GM19324 (cell line): ENCODE measurements around the gene MAML2.
A peak's percentile ranks its signal among the peaks of the same experiment; 100 is the strongest.

ENCODE experiments used
- ATAC-seq: cut with Tn5 transposase; IDR thresholded peaks from one replicate; pipeline ENCODE4 v1.9.1; 2021; ENCODE audit warnings: mild to moderate bottlenecking, moderate library complexity; ENCODE audit not compliant: unreplicated experiment, low FRiP score

The MAML2 gene

DNA sequence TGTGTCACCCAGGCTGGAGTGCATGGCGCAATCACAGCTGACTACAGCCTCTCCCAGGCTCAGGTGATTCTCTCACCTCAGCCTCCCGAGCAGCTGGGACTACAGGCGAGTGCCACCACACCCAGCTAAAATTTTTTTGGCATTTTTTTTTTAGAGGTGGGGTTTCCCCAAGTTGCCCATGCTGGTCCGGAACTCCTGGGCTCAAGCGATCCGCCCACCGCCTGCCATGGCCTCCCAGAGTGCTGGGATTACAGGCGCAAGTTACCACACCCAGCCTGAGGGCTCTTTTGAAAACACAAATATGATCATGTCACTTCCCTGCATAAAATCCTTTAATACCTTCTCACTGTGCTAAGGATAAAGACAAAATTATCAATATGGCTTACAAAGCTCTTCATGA lies 88.1 kb downstream of the MAML2 start:
- no peak for ATAC-seq

DNA sequence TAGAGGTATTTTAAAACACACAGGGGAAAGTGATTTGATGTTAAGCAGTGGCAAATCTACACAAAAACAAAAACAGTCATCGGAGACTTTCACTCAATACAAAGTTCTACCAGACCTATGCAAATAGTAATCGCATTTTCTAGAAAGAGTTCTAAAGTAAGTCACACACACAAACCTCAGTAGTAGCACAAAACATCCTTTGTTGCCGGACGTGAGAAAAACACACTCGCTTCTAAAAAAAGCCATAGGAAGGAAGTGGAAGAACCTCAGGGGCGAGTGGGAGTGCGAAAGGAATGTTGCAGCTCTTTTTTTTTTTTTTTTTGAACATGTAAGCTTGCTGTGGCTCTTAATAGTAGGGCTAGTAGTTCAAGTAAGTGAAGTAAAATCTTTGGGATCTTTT lies 88.9 kb downstream of the MAML2 start:
- ATAC-seq, result peak; percentile 67

DNA sequence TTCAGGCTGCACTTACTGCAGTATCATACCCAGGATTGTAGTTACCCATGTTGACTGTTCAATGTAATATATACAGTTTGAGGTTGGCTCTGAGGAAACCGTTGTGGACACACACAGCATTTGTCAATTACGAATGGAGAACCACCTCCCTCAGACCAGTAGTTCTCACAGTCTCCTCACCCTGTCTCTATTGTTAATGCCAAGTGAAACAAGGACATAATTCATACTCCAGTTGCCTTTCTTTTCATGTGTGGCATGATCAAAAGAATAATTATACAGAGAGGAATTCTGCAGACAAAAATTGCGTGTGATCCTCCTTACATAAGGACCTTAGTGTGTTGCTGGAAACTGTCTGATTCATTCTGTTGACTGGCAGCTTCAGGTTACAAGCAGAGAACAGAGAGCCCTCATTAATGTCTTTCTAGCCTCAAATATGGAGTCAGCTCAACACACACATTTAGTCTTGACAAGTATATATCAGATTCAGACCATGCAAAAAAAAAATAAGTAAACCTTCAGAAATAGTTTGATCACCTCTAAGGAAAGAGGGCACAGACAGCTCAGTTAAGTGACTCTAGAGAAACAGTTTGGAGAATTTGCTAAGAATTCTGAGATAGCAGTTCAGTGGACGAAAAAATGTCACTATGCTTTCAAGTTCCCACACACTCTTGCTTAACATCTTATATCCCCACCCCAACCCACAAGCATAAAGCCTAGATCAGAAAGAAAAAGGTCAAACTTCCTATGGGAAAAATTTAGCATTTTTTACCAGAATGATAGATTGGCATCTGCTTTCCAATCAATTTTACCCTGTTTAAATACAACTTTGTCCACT lies 96.1 kb downstream of the MAML2 start:
- no peak for ATAC-seq

DNA sequence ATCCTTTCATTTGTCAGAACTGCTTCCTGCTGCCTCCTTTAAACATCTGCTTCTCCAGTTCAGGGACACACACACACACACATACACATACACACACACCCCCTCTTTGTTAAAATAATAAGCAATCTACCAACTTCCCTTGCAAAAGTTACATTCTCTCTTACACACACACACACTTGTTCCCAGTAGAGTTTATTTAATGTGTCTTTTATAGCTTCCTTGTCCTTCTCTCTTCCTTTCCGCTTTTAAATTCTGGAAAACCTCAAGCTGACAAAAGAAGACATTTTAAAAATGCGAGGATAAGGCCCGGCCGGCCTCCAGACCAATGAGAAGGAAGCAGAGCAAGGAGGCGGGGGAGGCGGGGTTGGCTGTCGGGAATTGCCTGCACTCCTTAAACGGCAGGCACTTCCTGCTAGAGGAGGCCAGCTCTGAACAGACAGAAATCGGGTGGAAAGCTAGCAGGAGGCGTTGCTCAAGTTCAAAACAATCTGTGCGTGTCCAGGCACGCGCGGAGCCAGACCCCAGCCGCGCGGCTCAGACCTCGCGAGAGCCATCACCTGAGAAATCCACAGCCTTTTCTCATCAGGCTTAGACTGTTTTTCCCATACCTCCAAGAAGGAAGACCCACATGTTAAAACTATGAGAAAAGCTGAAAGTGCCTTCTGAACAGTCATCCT lies 99.9 kb downstream of the MAML2 start:
- peak; percentile 91 for ATAC-seq

DNA sequence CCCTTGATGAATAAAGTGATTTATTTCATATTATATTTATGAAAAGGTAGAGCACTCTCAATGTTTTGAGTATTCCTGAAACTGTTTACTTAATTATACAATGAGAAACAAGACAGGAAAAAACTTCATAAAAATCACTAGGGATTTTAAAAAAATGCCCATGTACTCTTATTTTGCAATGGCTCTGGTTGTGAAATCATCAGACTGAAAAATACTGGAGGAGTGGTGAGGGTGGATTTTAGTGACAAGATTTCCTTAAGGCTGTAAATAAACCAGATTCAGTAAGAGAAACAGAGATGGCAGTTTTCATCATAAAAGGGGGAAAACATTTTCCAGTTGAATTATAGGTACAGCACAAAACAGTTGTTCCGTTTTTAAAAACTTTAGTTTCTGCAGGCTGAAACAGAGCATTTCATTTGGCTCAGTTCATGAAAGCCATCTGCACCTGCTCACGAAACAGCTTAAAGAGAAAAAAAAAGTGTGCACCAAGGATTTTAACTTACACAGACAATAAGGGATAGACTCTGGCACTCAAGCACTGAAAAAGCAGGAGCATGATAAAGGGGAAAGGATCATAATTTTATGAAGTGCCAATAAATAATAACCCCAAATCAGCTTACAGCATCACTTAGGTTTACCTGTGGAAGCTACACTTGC lies 100.7 kb downstream of the MAML2 start:
- no peak for ATAC-seq

DNA sequence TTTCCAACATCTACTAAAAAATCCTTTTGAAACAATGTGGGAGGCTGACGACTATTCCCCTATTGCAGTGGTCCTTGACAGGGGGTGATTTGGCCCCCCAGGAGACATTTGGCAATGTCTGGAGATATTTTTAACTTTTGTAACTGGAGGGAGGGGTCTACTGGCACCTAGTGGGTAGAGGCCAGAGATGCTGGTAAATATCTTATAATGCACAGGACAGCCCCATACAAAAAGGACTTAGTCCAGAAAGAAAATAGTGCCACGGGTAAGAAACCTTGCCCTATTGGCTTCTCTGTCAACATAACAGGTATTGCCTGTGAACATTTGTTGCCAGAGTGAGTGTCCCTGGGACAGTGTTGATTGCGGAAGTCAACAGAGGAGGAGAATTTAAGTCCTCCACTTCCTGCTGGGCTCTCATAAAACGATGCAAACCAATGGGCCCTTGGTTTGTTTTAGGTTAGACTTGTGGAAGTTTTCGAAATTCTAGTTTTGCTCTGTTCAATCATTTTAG lies 101.6 kb downstream of the MAML2 start:
- ATAC-seq, result no peak

DNA sequence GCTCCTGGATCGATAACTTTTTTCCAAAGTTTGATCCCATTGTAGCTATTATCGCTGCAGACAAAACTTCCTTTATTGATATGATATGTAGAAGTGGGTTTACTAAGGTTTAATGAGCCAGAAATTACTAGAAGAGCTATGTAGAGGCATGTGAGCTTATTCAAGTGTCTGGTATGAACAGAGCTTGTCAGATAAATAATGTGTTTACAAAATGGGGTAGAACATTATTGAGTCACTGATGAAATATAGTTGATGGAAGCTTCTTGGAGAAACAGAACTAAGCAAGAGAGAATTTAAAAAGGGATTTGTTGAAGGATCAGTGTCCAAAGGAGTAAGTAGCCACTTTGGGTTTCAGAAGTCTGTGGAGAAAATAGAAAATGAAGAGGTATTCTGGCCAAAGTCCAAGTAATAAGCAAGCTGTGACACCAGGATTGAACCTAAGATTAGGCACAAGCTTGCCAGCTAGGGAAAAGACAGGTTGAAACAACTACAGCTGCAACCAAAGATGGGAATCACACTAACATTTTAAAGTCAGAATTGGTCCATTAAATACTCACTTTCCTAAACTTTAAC lies 104.3 kb downstream of the MAML2 start:
- no peak for ATAC-seq

DNA sequence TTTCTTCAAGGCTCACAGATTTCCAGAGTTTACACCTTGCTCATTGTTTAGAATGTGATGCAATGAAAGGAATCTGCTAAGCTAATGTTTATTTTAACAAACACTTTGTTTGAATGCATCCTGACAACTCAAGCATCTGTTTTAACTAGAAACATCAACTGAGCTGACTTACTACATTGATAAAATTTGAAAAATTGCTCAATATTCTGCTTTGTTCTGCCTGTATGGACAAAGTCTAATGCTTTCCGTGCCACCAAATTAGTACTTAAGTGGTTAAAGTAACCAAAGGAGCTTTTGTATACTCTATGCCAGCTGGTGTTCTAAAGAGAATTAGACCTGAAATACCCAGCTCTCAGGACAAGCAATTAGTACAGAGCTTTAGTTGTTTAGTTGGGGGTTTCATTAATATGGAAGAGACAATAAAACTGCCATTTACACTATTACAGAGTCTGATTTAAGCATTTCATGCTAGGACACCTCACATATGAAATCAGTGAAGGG lies 105.2 kb downstream of the MAML2 start:
- no peak for ATAC-seq

DNA sequence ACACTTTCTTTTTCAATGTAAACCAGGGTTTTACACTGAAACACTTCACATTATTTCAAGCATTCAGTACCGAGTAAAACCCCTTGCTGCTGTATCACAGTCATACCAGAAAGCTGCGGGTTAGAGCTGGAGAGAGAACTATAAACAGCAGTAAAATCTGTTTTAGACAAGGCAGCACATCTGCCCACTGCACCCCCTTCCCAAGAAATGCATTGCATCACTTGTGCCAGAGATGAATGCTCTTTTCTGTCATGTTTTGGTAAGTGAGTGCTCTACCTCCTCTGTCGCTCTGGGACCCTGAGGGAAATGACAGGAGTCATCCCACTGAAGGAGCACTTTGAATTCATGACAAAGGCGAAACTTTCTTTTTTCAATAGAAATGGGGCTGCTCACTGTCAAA lies 107.2 kb downstream of the MAML2 start:
- ATAC-seq, result no peak

DNA sequence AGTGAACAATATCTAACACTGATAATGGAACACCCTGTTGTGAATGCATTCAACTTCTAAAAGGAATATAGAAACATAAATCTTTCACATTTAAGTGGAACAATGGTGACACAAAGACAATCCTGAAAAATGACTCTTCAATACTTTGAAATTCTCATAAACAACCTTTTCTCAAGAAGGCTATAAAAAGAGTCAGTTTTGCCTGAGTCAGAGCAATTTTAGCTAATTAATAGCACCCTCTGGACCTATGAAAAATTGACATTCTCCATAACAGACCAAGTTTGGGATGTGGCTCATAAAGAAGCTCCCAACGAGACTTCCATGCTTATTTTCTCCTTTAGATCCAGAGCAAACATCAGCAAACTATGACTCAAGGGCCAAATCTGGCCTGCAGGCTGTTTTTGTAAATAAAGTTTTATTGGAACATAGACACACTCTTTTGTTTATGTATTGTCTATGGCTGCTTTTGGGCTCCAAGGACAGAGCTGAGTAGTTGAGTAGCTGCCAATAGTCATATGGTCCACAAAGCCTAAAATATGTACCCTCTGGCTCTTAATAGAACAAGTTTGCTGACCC lies 108.0 kb downstream of the MAML2 start:
- no peak for ATAC-seq

DNA sequence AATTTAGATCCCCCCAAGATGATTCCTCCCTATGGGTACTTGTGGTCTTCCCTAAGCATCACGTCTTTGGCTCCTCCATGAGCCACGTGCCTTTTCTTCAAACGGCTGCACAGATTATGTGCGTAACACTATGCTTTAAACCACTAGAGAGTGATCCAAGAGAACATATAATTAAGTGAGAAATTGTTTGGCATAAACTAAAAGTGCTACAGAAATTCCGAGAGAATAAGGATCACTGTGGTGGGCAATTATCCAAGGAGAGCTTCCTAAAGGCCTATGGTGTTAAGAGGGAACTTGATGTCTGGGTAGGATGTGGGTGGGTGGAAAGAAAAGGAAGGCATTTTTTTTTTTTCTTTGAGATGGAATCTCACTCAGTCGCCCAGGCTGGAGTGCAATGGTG lies 110.9 kb downstream of the MAML2 start:
- ATAC-seq, result no peak

DNA sequence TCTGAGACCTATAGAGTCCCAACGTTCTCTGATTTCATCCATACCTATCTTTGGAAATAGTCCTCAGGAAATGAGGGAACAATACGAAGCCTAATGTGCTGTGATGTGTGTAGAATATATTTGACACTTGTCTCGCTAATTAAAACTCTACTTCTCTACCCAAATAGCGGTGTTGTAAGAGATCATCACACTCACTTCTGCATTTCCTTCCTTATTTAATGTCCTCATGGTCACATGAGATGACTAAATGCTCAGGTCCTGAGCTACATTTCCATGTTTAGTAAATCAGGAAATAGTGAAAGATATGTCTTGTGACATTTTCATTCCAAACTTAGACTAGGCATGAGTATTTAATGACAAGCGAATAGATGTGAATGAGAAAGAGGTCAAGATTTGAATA lies 112.3 kb downstream of the MAML2 start:
- no peak for ATAC-seq

DNA sequence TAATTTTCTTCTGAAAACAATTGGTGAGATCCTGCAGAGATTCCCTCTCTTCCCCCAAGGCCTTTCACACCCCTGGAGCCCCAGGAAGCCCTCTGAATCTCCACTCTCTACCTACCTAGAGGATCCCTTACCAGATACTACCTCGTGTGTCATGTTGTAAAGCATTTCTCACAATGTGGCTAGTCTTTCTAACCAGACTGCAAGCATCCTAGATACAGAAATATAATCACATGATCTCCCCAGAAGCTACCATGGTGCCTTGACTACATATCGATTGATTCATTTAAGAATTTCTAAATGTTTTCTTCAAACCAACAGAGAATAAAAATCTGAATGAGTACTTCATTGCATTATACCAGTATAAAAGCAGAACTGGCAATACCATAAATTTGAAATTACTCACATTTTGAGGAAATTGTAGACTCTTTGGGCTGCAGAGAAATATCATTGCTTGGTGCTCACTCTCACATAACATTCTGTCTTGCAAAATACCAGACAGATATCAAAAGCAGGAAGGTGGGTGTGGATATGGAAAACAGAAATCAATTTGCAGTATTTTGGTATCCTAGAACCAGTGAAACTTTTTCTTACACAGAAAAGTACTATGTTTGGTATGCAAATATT lies 113.5 kb downstream of the MAML2 start:
- ATAC-seq, result no peak

DNA sequence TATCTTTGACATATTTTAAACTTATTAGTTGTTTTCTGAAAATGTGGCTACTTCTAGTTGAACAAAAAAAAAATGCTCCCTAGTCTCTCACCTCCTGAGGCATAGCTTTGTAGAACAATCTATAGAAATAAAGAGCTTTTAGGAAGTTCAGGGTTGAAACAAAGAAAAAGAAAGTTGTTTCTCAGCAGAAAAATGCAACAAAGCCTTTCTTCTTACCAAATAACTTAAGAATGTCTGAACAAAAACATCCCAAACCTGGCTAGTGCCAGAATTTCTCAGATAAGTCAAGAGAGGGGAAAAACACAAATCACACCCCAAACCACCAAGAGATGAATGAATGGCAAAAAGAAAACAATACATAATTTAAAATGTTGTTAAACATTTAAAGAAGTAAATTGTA lies 114.1 kb downstream of the MAML2 start:
- ATAC-seq, result no peak

DNA sequence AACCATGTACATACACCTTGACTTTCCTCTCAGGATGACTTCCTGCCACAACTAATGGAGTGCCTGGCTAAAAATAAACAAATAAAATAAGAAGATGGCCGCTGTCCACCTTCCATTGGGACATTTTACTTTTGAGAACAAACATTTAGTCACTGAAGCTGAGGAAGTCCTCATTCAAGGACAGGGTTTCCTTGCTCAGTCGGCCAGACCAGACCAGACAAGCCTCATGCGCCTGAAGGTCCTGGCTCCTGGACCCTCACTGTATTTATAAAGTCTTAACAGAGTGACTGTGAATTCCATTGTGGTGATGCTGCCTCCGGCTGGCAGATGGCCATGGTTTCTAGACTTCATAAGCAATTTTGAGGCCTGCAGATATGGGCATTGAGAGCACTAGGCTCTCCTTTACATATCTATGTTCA lies 114.5 kb downstream of the MAML2 start:
- no peak for ATAC-seq

DNA sequence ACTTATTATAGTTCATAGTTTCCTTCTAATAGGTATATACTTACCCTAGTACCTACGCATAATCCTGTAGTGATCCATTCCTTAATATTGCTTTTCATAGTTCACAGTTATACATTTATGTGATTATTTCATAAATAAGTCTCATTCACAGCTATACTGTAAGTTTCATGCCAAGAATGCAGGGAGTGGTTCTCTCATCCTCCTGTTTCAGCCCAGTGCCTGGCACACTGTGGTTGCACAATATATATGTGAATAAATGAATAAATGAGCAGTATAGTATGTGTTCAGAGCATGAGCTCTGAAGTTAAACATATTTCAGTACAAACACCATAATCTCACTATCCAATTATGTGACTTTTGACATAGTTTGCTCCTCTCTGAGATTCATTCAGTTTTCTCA lies 115.8 kb downstream of the MAML2 start:
- no peak for ATAC-seq

DNA sequence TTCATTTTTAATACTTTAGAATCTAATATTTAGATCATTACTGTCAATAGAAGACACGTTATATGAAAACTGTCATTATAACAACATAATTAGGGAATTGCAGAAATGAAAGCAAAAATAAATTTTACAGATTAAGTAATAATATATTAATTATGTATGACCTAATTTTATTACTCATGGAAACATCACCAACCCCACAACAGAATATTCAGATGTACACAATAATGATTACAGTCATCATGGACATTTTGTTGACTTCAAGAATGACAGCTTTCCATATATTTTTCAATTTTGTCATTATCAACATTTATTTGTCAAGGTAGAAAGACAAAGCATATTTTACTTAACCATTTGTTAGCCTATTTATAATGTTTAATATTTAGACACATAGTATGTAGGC lies 119.9 kb downstream of the MAML2 start:
- ATAC-seq, result no peak

DNA sequence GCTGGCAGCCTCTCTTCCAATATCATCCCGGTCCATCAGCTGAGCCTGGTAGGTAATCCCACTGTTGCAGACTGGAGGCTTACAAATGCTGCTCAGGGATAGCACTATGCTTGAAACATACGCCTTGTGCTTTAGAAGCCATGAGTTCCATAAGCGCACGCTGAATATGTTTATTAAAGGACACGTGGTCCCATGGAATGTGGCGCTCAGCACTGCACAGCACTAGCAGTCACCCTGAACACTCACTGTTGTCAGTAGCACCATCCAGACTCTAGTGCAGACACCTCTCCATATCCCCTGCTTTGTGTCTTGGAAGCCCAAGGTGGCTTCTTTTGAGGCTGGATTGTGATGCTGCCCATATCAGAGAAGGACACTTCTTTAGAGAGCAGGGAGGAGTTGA lies 120.9 kb downstream of the MAML2 start:
- ATAC-seq, result no peak

DNA sequence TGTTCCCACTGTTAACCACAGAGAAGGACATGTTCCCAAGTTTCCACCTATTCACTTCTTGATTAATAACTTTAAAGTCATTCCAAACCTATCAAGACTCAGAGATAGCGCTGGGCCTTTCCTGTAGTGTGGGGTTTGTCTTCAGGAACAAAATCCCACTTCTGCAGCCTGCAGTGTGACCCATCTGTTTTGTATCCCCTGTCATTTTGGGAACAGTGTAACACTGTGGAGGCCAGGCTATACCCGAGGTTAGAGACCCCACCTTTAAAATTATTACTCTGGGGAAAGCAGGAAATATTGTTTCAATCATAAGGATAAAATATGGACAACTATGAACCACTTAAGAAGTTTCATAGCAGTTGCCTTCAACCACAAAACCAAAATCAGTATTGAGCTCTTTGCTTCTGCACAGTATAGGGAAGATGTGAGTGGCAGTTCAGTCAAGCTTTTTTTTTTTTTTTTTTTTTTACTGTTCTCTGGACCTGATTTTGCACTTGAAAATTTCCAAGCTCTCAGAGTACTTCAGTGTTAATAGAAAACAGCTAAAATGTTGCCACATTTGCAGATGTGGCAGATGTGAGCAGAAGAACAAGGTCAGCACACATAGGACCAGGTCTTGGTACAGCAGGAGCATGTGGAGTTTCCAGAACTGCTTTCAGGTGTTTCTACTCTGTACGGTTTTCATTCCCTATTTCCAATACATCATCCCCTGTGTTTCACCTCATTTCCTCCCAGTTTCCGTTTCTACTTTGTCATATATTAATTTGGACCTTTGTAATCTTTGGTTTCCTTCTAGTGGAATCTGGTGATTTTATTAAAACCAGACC lies 121.5 kb downstream of the MAML2 start:
- ATAC-seq, result no peak
